Ovary (tissue), 9 donors: ENCODE data around the gene CSH2. TPM values are rescaled to one million over a fixed set of nuclear protein-coding genes. Genes with fewer than 3 reads are reported as not detected.
A peak's percentile ranks its signal among the peaks of the same experiment; 100 is the strongest.

ENCODE experiments used
- DNase-seq, 5 donors: peaks; one replicate each; pipeline ENCODE4 v3.0.0-alpha.2; 2019 to 2020
- H3K27ac ChIP-seq, 2 donors: fragments of 200-600 bp; one replicate each; pipeline versions ENCODE4 v1.5.1 to v1.8.0; 2019 to 2022
- H3K27me3 ChIP-seq: fragments of 200-600 bp; one replicate; pipeline ENCODE4 v1.8.0; 2022
- H3K36me3 ChIP-seq: fragments of 200-600 bp; sonication (generic); one replicate; pipeline ENCODE4 v1.5.1; 2019
- H3K4me1 ChIP-seq: one replicate; pipeline ENCODE4 v1.8.1; 2013; ENCODE audit warnings: mild to moderate bottlenecking, moderate library complexity; ENCODE audit not compliant: insufficient read depth
- H3K4me3 ChIP-seq: fragments of 200-600 bp; sonication (generic); one replicate; pipeline ENCODE4 v1.5.1; 2017
- H3K9me3 ChIP-seq, 2 donors: fragments of 200-600 bp in 1 of 2; sonication (generic) in 1 of 2; one replicate each; pipeline versions ENCODE4 v1.5.1 to v1.8.1; 2013 to 2019; ENCODE audit warnings: mild to moderate bottlenecking in 1 of 2, moderate library complexity in 1 of 2
- EP300 ChIP-seq: sonication (generic); formaldehyde crosslinking; IDR thresholded peaks from one replicate; pipeline ENCODE4 v1.6.1; 2017; ENCODE audit warnings: antibody characterized with exemption
- POLR2A ChIP-seq: fragments of 450-650 bp; IDR thresholded peaks from one replicate; pipeline ENCODE4 v1.6.1; 2017; ENCODE audit warnings: antibody characterized with exemption, mild to moderate bottlenecking, moderate library complexity
- WGBS, 3 donors: extraction: QIAGEN DNeasy Blood & Tissue Kit in 1 of 3; methylation state at CpG; one replicate each; pipeline versions ENCODE4 v1.1.5 to v1.1.7; 2013 to 2017; 5-methylcytosine and 5-hydroxymethylcytosine counted together
- intact Hi-C, 4 donors: fragments of 100-400 bp; cut with DNase I; formaldehyde crosslinking; loops; one replicate each; pipeline versions ENCODE4 v1.11.0 to v1.15.1; 2022 to 2023
- polyA plus RNA-seq, 2 donors: library from polyadenylated mRNA; stranded (reverse); fragments of 200-250 nt in 1 of 2; fragments of 350-450 nt in 1 of 2; fragmentation: Illumina TruSeq in 1 of 2; extraction: RNeasy Lipid Tissue Mini Kit (QIAGEN cat#74804) in 1 of 2; gene quantifications; one replicate each; pipeline ENCODE4 v1.2.3, GENCODE V29; 2013 to 2014
- total RNA-seq, 7 donors: library from RNA; depleted of rRNA in 2 of 7; stranded (reverse); fragments of >200 nt in 2 of 7; fragmentation: NEBNext Ultra II Directional in 3 of 7; extraction: Animal tissue kit (Norgen Biotek cat#: 25700) in 3 of 7; gene quantifications; one replicate each; pipeline versions ENCODE4 v1.1.0 to v1.2.4, GENCODE V29; 2016 to 2023
- TF ChIP-seq, protein P1 (sequence below), 3 donors: fragments of 450-650 bp in 2 of 3; fragments of 200-600 bp in 1 of 3; IDR thresholded peaks; one replicate each; pipeline versions ENCODE4 v1.5.1 to v1.8.0; 2016 to 2022; ENCODE audit warnings: antibody characterized with exemption in 3 of 3, mild to moderate bottlenecking in 1 of 3
- donor health status: DM: no; HTN: no; CAD: no; lungs with moderate emphysema.
- donor health status: DM: no; HTN: no; CAD: no.
- donor health status: Bipolar disorder and iron deficiency.
- donor health status: DM: yes; HTN: yes; CAD: no.
- donor health status: DM: no; HTN: no; CAD: no.
- donor health status: DM: yes; HTN: yes; CAD: no.

Gene CSH2
- total and polyA plus RNA-seq, 9 donors, result not detected

DNA sequence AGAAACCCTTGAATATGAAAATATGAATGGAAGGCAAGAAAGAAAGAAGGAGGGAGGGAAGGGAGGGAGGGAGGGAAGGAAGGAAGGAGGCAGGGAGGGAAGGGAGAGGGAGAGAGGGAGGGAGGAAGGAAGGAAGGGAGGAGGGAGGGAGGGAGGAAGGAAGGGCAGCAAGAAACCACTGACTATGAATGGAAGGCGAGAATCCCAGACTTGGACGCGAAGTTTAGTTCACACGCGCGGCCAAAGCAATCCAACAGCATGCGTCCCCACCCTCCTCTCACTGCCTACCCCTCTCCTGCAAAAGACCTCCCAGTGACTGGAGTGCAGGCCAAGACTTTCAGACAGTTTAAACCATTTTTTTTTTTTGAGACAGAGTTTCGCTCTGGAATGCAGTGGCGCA is 23.1 kb downstream of the CSH2 start:
- Histone ChIP-seq H3K9me3 (no peaks in the 10 kb centered on the region), H3K36me3 (no peaks in the 10 kb centered on the region), H3K4me3 (no peak overlapping the region), H3K27me3 (no peaks in the 10 kb centered on the region), H3K27ac (no peak overlapping the region), H3K4me1 (peaks cover 4% of the 10 kb centered on the region)
- TF ChIP-seq POLR2A (no peak), EP300 (no peak)
- TF ChIP-seq, protein P1, sequence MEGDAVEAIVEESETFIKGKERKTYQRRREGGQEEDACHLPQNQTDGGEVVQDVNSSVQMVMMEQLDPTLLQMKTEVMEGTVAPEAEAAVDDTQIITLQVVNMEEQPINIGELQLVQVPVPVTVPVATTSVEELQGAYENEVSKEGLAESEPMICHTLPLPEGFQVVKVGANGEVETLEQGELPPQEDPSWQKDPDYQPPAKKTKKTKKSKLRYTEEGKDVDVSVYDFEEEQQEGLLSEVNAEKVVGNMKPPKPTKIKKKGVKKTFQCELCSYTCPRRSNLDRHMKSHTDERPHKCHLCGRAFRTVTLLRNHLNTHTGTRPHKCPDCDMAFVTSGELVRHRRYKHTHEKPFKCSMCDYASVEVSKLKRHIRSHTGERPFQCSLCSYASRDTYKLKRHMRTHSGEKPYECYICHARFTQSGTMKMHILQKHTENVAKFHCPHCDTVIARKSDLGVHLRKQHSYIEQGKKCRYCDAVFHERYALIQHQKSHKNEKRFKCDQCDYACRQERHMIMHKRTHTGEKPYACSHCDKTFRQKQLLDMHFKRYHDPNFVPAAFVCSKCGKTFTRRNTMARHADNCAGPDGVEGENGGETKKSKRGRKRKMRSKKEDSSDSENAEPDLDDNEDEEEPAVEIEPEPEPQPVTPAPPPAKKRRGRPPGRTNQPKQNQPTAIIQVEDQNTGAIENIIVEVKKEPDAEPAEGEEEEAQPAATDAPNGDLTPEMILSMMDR (IDR thresholded peaks at IDR 0.05), result no peak
- DNase-seq, result no peak
- intact Hi-C loops, result no loop called here
- WGBS, 3 donors, result 79 to 85% (median 83%) methylated on average over 9 of the region's 9 CpGs

DNA sequence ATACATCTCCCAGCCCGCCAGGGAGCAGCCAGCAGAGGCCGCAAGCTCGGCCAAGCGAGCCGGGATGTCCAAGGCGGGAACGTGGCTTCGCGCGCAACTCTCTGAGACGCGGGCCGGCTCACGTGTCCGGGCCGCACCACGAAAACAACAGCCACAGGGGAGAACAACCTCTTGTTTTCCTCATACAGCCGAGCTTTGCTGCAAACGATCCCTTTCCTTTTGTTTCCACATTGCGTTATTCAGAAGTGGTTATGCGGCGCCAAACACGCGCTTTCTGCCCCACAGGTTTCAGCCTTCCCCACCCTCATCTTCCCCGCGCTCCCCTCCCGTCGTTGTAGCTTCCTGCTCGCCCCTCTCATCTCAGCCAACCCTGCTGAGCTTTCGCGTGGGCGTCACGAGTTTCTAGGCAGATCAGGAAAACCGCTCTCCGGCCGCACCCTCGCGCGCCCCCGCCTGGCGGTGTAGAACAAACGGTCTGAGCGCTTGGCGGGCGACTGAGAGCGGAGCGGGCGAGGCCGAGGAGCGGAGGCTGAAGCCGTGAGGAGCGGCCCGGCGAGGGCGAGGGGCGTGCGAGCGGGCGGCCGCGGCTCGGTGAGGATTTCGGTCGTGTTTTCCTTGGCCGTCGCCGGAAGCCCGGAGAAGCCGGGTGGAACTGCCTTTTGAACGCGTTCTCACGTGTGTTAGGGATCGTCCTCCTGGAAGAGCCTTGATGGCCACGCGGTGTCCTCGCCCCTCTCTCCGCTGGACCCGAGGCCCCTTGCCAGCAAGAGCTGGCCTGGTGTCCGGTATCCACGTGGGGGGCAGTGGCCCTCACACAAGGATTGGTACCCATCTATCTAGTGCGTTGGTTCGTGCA is 24.4 kb downstream of the CSH2 start:
- DNase-seq, result peak; percentile 89 to 96 (median 91)
- intact Hi-C loops, result no loop called here
- TF ChIP-seq POLR2A (peak; percentile 19), EP300 (no peak)
- TF ChIP-seq, protein P1 (IDR thresholded peaks at IDR 0.05), result peak; percentile 44 to 83 (median 73)
- no peaks in the 10 kb centered on the region for H3K9me3 ChIP-seq
- H3K4me1 ChIP-seq, result peaks cover 4% of the 10 kb centered on the region
- H3K27me3 ChIP-seq, result no peaks in the 10 kb centered on the region
- H3K36me3 ChIP-seq, result no peaks in the 10 kb centered on the region
- H3K27ac ChIP-seq, result no peak overlapping the region
- WGBS, 3 donors, result 9 to 20% (median 15%) methylated on average over 82 of the region's 82 CpGs
- peak overlapping the region; percentile 33 for H3K4me3 ChIP-seq

DNA sequence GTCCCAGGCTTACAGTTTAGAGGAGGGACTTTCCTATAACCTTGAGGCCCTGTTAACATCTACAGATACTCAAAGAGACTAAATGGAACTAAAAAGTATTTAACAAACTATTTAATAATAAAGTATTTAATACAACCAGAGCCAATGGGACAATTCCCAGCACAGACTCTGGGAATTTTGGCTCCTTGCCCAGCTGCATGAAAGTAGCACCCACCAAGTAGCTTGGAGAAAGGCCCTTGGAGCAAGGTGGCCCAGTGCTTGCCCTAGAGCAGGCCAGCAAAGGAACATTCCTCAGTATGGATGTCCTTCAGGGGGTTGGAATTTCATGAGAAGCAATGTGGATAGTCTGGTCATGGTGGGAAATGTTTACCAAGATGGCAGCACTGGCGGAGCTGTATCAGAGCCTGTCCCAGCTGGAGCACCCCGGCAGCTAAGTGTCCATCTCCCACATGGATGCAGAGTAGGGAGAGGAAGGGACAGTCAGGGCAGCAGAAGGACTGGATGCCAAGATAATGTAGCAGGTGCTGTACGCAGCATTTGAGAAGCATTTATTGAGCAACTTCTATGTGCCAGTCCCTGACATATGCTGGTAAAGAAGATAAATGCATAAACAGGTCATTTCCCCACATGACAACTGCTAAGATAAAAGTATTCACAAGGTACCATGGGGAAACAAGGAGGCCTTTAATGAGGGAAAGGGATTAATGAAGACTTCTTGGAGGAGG is 25.8 kb downstream of the CSH2 start:
- no peak overlapping the region for H3K4me3 ChIP-seq
- no peak overlapping the region for H3K27ac ChIP-seq
- DNase-seq, result peak in 1 of 5 donors; percentile 33
- H3K36me3 ChIP-seq, result no peaks in the 10 kb centered on the region
- no peaks in the 10 kb centered on the region for H3K9me3 ChIP-seq
- 61 to 96% (median 80%) methylated on average over 3 of the region's 3 CpGs for WGBS, 3 donors
- no peaks in the 10 kb centered on the region for H3K27me3 ChIP-seq
- intact Hi-C loops, result no loop called here
- H3K4me1 ChIP-seq, result peaks cover 6% of the 10 kb centered on the region
- TF ChIP-seq POLR2A (no peak), EP300 (no peak)
- TF ChIP-seq, protein P1 (IDR thresholded peaks at IDR 0.05), result no peak

DNA sequence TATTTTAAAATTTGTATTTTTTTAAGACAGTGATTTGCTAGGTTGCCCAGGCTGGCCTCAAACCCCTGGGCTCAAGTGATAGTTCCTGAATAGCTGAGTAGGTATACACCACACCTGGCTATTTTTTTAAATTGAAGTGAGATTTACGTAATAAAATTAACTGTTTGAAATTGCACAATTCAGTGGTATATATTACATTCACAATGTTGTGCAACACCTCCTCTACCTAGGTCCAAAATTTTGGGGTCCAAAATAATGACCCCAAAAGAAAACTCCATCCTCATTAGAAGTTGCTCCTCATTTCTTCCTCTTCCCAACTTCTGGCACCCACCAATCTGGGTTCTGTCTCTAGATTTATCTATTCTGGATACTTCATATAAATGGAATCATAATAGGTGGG is 28.0 kb downstream of the CSH2 start:
- intact Hi-C loops, result no loop called here
- Histone ChIP-seq H3K36me3 (no peaks in the 10 kb centered on the region), H3K4me3 (no peak overlapping the region), H3K27ac (no peak overlapping the region), H3K4me1 (peaks cover 14% of the 10 kb centered on the region), H3K9me3 (no peaks in the 10 kb centered on the region), H3K27me3 (no peaks in the 10 kb centered on the region)
- no peak for DNase-seq
- 0 to 88% (median 39%) methylated on average over 1 of the region's 1 CpG for WGBS, 3 donors
- TF ChIP-seq EP300 (no peak), POLR2A (no peak)
- TF ChIP-seq, protein P1 (IDR thresholded peaks at IDR 0.05), result no peak
